Activated T-cell treated with anti-CD3 and anti-CD28 coated beads, Interleukin-2, amount 50 U/mL, for 1 hour (primary cell): ENCODE measurements around the gene KLHL25.
A peak's percentile ranks its signal among the peaks of the same experiment; 100 is the strongest.
"Not testable (repeated sequence)": the region's sequence is repeated elsewhere in the genome, so short reads cannot be mapped to it uniquely, and the experiment has no call there.

Source experiments
- DNase-seq: peaks from one replicate; pipeline ENCODE4 v3.0.0-alpha.2; 2020

Gene KLHL25, protein sequence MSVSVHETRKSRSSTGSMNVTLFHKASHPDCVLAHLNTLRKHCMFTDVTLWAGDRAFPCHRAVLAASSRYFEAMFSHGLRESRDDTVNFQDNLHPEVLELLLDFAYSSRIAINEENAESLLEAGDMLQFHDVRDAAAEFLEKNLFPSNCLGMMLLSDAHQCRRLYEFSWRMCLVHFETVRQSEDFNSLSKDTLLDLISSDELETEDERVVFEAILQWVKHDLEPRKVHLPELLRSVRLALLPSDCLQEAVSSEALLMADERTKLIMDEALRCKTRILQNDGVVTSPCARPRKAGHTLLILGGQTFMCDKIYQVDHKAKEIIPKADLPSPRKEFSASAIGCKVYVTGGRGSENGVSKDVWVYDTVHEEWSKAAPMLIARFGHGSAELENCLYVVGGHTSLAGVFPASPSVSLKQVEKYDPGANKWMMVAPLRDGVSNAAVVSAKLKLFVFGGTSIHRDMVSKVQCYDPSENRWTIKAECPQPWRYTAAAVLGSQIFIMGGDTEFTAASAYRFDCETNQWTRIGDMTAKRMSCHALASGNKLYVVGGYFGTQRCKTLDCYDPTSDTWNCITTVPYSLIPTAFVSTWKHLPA

DNA sequence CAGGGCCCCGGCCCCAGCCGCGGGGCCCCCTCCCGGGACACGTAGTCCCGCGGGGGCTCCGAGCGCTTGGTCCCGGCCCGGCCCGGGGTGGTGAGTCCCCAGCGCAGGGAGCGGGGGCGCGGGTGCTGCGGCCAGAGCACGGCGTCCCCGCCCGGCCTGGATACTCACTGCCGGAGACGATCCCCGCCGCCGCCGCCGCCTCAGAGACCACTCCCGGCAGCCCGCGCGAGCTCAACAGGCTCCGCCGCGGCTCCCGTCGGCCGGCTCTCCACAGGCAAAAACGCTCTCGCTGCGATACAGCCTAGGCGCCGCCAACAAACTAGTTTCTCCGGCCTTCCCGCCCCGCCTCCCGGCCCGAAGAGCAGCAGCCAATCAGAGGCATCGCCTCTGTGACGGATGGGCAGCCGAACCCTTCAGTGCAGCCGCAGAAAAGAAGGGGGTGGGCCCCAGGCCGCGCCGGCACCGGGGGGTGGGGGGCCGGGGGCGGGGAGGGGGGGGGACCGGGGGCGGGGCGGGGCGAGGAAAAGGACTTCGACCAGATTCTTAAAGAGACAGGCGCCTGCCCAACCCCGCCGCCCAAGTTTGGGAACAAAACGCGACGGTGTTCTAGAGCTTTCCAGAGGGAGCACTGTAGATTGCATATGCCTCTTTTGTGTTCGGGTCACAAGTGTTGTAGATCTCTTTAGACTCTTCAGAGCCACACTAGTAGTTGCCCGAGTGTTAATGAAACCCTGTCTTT is at the start of gene KLHL25:
Gene KLHL25, minus strand, starts transcription at position 328 of the 739 bp plus-strand sequence. CDS start 25,115 bp downstream, outside the sequence.
- DNase-seq: peak; percentile 90

DNA sequence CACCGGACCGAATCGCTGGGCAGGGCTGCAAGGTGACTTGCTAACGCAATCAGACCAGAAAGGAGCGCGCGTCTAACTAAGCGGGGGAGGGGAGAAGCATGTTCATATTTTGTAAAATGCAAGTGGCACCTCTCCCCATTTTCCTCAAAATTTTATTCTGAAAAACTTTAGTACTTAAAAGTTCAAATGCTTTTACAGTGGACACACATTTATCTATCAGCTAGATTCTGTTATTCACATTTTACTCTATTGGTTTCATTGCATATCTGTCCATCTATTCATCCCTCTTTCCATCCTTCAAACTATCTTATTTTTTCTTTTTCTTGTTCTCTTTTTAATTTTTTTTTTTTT is 46.1 kb upstream of the KLHL25 start:
- no peak for DNase-seq

DNA sequence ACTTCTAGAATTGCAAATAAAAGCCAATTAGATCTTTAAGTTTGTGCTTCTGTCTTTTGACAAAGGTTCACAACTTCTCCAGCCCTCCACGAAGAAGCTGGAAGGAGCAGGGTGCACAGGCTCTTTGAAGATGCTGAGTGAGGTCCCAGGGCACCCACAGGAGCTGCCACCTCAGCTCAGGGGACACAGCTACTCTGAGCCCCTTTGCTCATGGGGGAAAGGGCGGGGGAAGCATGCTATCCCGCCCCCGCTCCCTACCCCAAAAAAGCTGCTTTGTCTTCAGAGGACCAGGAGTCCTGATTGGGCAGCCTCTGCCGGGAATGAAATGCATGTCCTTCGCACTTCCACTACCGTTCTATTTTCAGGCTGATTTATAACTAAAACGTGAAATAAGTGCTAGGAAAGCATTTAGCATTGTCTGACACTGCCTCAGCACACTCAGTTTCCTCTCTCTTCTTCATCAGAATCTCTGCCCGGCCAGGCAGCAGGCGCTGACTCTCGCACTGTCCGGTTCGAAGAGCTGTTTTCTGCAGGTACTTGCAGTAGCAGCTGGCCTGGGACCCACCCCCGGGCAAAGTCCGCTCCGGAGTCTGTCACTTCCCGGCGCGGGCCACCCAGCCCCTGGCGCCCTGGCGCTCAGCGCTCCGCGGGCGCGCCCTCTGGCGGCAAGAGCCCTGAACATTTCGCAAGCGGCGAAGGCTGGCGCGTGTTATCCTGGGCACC is 45.5 kb upstream of the KLHL25 start:
- peak; percentile 86 for DNase-seq

DNA sequence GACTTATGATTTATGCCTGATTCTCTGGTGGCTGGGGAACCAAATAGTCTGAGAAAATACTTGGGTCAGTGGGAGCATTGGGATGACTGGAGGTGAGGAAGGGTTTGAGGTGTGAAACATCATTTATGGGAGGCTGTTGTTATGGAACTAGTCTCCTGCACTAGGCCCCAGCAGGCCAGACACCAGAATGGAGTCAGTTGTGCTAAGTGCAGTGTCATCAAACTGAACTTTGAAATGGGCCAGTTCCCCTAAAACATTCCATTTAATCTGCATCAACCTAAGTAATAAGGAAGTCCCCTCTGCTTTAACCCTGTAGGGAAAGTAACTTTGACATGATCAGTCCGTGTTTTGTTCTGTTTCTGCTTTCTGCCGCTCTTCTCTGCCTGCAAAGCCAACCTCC is 44.9 kb upstream of the KLHL25 start:
- DNase-seq: no peak

DNA sequence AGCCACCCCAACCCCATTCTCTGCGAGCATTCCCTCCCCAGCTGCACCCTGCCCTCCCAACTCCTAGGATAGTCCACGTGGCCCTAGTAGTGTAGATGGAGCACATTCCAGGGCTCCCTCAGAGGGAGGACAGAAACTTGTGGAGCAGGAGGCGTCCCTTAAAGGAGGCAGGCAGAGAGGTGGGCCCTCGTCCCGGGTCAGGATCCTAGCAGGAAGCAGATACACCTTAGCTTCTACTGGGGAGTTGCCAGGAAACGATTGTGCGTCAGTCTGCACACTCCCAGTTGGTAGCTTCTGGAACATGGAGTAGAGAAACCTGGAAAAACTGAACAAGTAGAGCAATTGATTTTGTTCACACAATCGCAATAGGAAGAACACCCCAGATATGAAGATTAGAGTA is 43.9 kb upstream of the KLHL25 start:
- no peak for DNase-seq

DNA sequence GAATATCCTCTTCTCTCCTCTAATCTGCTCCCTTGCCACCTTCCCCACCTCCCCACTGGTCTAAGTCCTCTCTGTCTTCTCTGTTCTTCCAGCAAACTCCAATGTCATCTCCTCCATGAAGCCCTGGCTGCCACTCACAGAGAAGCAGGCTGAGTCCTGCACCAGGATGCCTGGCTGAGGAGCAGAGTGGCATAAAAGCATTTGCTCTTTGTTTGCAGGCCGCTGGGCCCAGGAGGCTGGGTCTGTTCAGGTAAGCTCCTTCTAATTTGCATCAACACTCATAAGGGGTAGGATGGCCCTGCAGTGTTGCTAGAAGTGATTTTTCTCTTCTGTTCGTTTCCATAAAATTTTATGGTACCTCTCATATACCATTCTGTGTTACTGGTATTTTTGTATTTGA is 43.2 kb upstream of the KLHL25 start:
- DNase-seq: no peak

DNA sequence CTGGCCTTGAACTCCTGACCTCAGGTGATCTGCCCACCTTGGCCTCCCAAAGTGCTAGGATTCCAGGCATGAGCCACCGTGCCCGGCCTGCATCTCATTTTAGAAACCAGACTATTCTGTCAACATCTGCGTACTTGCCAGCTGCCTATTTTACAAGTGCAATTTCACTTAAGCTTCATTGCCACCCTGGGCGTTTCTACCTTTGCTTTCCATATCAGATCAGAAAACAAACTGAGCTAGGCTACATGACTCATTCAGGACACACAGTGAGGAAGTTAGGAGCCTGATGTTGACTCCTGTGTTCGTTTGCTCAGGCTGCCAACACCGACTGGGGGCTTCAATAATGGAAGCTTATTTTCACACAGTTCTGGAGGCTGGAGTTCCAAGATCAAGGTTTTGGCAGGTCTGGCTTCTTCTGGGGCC is 42.3 kb upstream of the KLHL25 start:
- DNase-seq: no peak

DNA sequence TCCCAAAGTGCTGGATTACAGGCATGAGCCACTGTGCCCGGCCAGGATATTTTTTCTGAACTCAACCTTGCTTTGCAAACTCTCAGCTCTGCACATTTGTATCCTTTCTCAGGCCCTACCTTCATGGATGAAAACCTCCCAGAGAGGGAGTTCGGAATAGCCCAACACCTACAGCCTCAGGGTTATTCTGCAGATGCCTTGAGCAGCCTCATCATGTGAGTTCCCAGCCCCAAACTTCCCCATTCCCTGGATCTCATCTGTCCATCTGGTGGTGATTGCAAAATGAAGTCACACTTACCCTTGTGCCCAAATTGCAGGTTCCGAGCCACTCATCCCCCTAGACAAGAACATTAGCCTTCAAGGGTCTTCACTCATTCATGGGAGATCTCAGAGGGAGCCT is 39.9 kb upstream of the KLHL25 start:
- no peak for DNase-seq

DNA sequence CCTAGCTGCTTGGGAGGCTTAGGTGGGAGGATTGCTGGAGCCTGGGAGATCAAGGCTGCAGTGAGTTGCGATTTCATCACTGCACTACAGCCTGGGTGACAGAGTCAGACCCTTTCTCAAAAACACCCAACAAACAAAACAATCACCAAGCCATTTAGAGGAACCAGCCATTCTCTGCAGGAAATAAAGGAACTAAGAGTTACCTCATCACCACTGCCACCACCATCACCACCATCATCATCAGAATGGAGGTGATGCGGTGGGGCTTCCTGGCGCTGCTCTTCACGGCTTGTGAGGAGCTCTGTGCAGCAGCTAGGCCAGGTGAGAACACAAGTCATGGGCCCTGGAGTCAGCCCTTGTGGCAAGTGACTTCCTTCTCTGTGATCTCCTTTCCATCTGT is 37.7 kb upstream of the KLHL25 start:
- no peak for DNase-seq

DNA sequence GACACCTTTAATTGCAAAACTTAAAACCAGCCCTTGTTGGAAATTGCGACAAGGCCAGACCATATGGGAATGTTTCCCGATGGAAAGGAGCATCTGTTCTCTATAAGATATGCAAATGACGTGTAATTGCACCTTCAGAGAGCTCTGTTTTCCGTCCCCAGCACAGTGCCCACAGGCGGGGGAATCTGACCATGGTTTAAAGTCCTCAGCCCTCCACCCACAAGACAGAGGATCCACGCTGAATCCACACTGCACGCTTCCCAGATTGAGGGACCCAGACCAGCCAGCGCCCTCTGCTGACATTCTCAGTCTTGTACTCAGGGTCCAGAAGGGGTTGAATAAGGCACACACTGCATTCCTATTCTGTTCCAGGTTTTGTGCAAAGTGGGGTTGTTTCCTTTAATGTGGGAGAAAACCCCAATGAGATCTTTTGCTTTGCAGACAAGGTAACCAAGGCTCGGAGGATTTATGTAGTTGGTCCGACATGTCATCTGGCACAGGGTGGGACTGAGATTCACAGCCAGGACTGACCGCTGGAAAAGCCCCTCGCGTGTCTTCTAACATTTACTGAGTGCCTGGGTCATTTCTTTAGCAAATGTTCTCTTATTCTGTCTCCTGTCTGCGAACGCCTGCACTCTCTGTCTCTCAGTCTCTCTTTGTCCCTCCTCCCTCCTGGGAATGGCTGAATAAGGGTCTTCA is 36.8 kb upstream of the KLHL25 start:
- peak; percentile 28 for DNase-seq

DNA sequence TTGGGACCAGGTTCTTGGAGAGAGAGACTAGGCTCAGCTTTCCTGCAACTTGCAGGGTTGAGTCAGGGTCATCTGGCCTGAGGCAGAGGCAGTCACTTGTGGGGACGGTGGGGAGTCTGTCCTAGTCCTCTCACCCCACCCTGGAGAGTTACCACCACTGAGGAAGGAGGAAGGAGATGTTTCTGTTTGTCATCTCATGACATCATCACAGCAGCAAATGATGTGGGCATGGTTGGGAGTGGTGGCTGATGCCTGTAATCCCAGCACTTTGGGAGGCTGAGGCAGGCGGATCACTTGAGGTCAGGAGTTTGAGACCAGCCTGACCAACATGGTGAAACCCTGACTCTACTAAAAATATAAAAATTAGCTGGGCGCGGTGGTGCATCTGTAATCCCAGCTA is 35.0 kb upstream of the KLHL25 start:
- DNase-seq: not testable (repeated sequence)

DNA sequence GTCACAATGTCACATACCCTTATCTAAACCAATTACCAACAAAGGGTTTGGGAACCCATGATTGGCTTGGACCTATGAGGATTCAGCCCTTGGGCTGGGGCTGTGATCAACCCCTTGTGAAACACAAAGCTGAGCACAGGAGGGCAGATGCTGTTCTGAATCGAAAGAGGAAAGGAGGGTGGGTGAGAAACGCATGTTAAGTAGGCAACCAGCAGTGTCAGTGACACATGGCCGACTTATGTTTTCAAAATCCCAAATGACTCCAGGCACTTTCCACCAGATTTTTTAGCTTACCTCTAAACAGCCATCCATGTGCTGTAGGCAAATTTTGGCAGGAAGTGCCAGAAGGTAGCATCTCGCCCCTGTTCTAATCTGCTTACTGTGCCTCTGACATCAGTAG is 34.1 kb upstream of the KLHL25 start:
- DNase-seq: no peak

DNA sequence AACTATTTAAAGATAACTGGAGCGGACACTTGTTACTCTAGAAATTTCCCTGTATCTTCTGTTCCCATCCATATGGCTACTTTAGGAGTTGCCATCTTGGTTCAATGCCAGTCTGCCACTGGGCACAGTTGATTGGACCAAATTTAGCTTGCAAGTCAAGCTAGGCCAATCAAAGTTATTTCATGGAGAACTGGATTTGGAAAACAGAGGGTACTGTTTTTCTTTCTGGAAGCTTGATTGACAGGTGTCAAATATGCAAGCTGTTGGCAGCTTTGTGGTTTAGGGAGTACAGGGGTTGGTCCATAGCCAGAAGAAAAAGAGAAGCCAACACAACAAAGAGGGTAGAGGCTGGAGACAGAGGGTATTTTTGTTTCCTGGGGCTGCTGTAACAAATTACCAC is 33.4 kb upstream of the KLHL25 start:
- DNase-seq: no peak

DNA sequence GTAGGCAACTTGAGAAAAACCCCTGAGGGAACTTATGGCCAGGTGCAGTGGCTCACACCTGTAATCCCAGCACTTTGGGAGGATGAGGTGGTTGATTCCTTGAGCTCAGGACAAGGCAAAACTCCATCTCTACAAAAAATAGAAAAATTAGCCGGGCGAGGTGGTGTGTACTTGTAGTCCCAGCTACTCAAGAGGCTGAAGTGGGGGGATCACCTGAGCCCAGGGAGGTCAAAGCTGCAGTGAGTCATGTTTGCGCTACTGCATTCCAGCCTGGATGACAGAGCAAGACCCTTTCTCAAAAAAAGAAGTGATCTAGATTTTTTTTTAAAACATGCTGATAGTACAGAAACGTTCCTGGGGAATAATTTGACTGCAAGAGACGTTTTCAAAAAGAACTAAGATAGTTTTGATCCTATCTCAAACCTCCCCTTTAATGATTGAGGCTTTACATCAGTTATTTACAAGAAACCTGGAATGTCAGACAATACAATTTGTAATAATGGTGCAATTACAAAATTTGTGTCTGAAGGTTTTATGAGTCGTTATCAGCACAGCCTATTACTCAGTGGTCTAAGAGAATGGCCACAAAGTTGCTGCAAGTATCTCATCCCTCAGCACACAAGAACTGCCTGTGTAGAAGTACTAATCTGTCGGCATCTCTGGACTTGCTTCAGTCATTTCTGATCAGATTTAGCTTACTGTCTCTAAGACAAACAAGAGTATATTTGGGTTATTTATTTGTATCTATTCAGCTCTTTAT is 32.2 kb upstream of the KLHL25 start:
- no peak for DNase-seq

DNA sequence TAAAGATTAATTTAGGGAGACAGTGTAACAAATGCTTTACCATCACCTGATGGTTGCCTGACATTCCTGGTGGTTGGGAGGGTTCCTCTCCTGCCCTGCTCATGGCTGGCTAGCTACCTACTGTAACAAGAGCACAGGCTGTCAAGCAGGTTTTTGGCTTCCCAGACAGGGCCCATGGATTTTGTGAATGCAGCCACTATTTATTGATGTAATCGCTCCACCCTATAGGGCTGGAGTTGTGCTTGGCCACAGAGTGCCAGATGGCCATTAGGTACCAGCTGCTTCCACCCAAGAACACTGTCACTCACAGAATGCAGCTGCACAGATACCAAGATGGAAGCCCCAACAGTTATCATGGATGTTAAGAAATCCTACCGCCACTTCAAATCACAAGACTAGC is 31.0 kb upstream of the KLHL25 start:
- no peak for DNase-seq

DNA sequence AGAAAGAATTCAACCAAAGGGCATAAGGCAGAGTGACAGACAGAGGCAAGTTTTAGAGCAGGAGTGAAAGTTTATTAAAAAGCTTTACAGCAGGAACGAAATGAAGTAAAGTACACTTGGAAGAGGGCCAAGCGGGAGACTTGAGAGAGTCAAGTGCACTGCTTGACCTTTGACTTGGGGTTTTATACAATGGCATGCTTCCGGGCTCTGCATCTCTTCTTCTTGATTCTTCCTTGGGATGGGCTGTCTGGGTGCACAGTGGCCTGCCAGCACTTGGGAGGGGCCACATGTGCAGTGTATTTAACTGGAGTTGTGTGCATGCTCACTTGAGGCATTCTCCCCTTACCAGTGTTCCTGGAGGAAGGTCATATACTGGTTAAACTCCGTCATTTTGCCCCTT is 30.4 kb upstream of the KLHL25 start:
- DNase-seq: no peak

DNA sequence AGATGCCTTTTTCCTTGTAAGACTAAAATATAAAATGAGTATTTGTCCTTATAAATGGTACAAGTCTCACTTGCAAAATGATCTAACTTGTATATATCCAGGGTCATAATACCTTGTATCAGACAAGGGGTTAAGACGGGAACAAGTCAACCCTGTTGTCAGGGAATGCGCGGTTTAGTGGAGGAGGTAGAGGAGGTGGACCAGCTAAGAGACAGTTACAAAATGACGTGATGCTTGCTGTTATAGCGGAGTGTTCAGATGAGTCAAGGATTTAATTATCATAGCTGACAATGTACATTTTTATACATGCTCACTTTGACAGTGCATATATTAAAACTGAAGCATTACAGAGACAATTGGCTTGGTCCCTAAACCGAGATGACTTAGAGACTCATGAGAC is 26.8 kb upstream of the KLHL25 start:
- no peak for DNase-seq

DNA sequence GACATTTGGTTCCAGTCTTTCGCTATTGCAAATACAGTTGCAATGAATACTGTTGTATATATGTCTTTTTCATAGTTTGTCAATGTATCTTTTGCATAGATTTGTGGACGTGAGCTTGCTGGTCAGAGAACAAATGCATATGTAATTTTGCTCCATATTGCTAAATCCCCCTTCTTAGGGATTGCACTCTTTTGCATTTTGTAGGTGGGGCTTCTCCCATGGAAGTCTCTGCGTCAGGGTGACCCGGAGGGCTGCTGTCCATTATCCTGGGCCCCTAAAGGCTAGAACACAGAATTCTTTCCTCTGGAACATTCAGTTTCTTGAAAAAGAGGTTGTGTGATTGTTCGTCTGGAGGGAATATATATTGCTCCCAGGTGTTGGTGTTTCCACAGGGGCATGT is 25.2 kb upstream of the KLHL25 start:
- DNase-seq: no peak

DNA sequence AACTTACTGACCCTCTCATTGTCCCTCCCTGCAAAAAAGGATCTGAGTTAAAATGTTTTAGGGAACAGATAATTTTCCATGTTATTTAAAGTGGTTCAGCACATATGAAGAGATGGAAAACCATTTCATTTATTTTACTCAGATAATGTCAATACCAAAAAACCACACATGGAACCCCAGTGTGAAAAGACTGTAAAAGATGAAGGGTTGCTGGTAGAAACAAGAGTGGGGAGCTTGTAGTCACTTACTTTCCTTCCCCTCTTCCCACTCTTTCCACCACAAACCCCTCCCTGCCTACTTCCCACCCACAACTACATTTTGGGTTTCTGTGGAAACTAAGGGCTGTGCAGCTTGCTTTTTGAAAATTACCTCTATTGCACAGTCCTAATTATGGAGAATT is 18.5 kb upstream of the KLHL25 start:
- DNase-seq: no peak

DNA sequence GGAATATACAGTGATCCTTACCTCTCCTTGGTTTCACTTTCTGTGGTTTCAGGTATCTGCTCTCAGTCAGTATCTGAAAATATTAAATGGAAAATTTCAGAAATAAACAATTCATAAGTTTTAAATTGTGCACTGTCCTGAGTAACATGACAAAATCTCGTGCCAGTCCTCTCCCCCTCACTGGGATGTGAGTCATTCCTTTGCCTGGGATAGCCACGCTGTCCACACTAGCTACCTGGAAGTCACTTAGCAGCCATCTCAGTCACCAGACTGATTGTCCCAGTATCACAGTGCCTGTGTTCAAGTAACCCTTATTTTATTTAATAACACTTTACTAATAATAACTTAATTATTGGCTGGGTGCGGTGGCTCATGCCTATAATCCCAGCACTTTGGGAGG is 15.3 kb upstream of the KLHL25 start:
- DNase-seq: no peak

DNA sequence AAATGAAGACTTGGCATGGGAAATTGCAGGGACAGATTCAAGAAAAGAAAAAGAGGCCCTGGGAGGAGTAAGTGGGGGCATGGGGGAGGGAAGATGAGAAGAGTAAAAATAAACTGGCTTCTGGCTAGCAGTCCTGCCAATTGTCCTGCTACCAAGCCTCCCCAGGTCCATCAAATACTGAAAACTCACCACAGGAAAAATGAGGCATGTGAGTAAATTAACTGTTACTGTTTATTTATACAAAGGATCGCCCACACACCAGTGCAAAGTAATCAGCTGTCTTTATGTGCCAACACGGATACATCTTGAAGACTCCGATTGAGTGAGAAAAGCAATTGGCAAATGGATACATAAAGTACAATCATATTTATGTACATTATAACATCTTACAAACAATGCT is 10.7 kb upstream of the KLHL25 start:
- no peak for DNase-seq
